ENCODE data around the gene INSYN1. TPM values are rescaled to one million over a fixed set of nuclear protein-coding genes. Genes with fewer than 3 reads are reported as not detected.

The INSYN1 gene
- total and polyA plus RNA-seq, 9 of the 15 experiments (the other 6 are each of a cell fraction or from before 2014, with no cell fraction given), result not detected

- peak; percentile 21 for TF ChIP-seq PRDM10 (IDR thresholded peaks at IDR 0.05; ENCODE audit: partially characterized antibody)
Measured at GRCh38 chr15:73792415-73792814, 39.3 kb upstream of the INSYN1 start (continued).

- no peaks in the 10 kb centered on the region for H3K36me3 ChIP-seq (ENCODE audit: control insufficient read depth, insufficient read depth, low read length)
- H3K9me1 ChIP-seq (ENCODE audit: control insufficient read depth, insufficient read depth, low read length), result no peaks in the 10 kb centered on the region
- H3K27me3 ChIP-seq (ENCODE audit: control insufficient read depth in 2 of 2, insufficient read depth in 2 of 2, low read length in 2 of 2), result peaks cover 0 to 35% of the 10 kb centered on the region in 2 experiments; a peak in 3 of 5 replicates
- H3K4me3 ChIP-seq, result no peak overlapping the region
- DNase-seq (ENCODE audit: extremely low read depth in 1 of 4, low spot score in 3 of 4) (no peak), FAIRE-seq (no peak), ATAC-seq (no peak)
- H3K4me2 ChIP-seq (ENCODE audit: insufficient read depth, low read length), result no peak overlapping the region
- in situ Hi-C loops (cut with MboI) (no loop called here), intact Hi-C loops (cut with micrococcal nuclease) (no loop called here)
- ChIA-PET POLR2A (no interaction called here), CTCF (ENCODE audit: low intra/inter-chr PET ratio) (no interaction called here)
- no peaks in the 10 kb centered on the region for H3K9me3 ChIP-seq (replicated peaks; ENCODE audit: control insufficient read depth, insufficient read depth, low read depth, low read length)
- WGBS (ENCODE audit: insufficient coverage, low coverage, missing lambda C conversion rate), result 1% methylated on average over 5 of the region's 5 CpGs
- no peak overlapping the region for H2AFZ ChIP-seq (ENCODE audit: low read depth, low read length)
- H3K79me2 ChIP-seq (ENCODE audit: control insufficient read depth, insufficient read depth, low read length), result no peaks in the 10 kb centered on the region
- no peak overlapping the region for H3K27ac ChIP-seq (ENCODE audit: extremely low read depth, low read depth, low read length)
- BruUV-seq (replicated peaks), result no TSS peak
- no peaks in the 10 kb centered on the region; the same call in 1 of the 2 replicates for H4K20me1 ChIP-seq (replicated peaks; ENCODE audit: control insufficient read depth, insufficient read depth, low read length)
- H3K9ac ChIP-seq (ENCODE audit: insufficient read depth in 1 of 2, low read depth in 2 of 2, low read length in 2 of 2), result no peak overlapping the region
- no peaks in the 10 kb centered on the region for H3K4me1 ChIP-seq (replicated peaks in 1 of 2; ENCODE audit: control insufficient read depth in 2 of 2, insufficient read depth in 2 of 2, low read length in 2 of 2)
- TF ChIP-seq SMAD2 (IDR thresholded peaks at IDR 0.05; ENCODE audit: low read depth, low read length) (no peak), MTF1 (CRISPR knock-in tag; IDR thresholded peaks at IDR 0.05; ENCODE audit: borderline replicate concordance) (no peak), ATF1 (CRISPR knock-in tag; IDR thresholded peaks at IDR 0.05) (no peak), ATF1 (tag; IDR thresholded peaks at IDR 0.05) (no peak), U2AF2 (optimal IDR thresholded peaks at IDR 0.05; ENCODE audit: low read depth, low read length) (no peak), SRSF3 (IDR thresholded peaks at IDR 0.05; ENCODE audit: insufficient read depth, low read length) (no peak), HNRNPUL1 (IDR thresholded peaks at IDR 0.05; ENCODE audit: low read length) (no peak), BACH1 (tag; IDR thresholded peaks at IDR 0.05) (no peak), DEAF1 (CRISPR knock-in tag; IDR thresholded peaks at IDR 0.05) (no peak), ZNF398 (CRISPR knock-in tag; IDR thresholded peaks at IDR 0.05) (no peak), BMI1 (IDR thresholded peaks at IDR 0.05; ENCODE audit: low read length) (no peak), CTBP1 (IDR thresholded peaks at IDR 0.05; ENCODE audit: borderline replicate concordance) (no peak)
Measured at GRCh38 chr15:73789521-73790240, 36.5 kb upstream of the INSYN1 start.

All from K562 (cell line).